ENCODE measurements around the gene ATG2B. TPM values are rescaled to one million over a fixed set of nuclear protein-coding genes. Genes with fewer than 3 reads are reported as not detected.

The ATG2B gene
- total and polyA plus RNA-seq, 3 donors from 2014 or later, result 42.7 to 74.9 (median 44.8) TPM

DNA sequence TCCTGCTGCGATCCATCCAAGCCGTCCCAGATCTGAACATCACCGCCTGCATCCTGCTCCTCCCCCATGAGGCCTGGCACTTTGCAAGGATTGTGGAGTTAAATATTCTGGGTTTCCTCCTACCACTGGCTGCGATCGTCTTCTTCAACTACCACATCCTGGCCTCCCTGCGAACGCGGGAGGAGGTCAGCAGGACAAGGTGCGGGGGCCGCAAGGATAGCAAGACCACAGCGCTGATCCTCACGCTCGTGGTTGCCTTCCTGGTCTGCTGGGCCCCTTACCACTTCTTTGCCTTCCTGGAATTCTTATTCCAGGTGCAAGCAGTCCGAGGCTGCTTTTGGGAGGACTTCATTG lies 99.0 kb downstream of the ATG2B start:
- Histone ChIP-seq H3K4me3 (no peak overlapping the region), H3K9me3 (no peaks in the 10 kb centered on the region), H3K27ac (no peak overlapping the region), H3K36me3 (ENCODE audit: low read depth, missing control alignments) (no peaks in the 10 kb centered on the region), H3K4me1 (no peaks in the 10 kb centered on the region), H3K27me3 (no peaks in the 10 kb centered on the region)
- no peak for DNase-seq
- intact Hi-C loops (cut with DNase I; ENCODE audit: low total_unique reads), result no loop called here
- WGBS, 2 donors, result 80 to 89% methylated on average over 14 of the region's 14 CpGs
- no peak for TF ChIP-seq POLR2A (IDR thresholded peaks at IDR 0.05)
- TF ChIP-seq, protein P1, sequence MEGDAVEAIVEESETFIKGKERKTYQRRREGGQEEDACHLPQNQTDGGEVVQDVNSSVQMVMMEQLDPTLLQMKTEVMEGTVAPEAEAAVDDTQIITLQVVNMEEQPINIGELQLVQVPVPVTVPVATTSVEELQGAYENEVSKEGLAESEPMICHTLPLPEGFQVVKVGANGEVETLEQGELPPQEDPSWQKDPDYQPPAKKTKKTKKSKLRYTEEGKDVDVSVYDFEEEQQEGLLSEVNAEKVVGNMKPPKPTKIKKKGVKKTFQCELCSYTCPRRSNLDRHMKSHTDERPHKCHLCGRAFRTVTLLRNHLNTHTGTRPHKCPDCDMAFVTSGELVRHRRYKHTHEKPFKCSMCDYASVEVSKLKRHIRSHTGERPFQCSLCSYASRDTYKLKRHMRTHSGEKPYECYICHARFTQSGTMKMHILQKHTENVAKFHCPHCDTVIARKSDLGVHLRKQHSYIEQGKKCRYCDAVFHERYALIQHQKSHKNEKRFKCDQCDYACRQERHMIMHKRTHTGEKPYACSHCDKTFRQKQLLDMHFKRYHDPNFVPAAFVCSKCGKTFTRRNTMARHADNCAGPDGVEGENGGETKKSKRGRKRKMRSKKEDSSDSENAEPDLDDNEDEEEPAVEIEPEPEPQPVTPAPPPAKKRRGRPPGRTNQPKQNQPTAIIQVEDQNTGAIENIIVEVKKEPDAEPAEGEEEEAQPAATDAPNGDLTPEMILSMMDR (IDR thresholded peaks at IDR 0.05), result no peak

DNA sequence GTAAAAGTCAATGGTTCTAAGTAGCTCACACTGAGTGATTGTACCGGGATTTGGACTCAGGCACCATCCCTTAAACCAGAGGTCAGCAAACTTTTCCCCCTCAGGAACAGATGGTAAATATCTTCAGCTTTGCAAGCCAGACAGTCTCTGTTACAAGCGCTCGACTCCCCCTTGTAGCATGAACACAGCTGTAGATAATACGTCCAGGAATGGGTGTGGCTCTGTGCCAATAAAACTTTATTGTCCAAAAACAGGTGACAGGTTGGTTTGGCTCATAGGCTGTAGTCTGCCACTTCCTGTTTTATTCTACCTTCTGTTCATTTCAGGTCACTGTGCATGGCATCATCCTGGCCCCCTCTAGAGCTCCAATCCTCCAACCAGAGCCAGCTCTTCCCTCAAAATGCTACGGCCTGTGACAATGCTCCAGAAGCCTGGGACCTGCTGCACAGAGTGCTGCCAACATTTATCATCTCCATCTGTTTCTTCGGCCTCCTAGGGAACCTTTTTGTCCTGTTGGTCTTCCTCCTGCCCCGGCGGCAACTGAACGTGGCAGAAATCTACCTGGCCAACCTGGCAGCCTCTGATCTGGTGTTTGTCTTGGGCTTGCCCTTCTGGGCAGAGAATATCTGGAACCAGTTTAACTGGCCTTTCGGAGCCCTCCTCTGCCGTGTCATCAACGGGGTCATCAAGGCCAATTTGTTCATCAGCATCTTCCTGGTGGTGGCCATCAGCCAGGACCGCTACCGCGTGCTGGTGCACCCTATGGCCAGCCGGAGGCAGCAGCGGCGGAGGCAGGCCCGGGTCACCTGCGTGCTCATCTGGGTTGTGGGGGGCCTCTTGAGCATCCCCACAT lies 99.6 kb downstream of the ATG2B start:
- no peaks in the 10 kb centered on the region for H3K4me1 ChIP-seq
- TF ChIP-seq, protein P1 (IDR thresholded peaks at IDR 0.05), result no peak
- TF ChIP-seq POLR2A (IDR thresholded peaks at IDR 0.05), result no peak
- intact Hi-C loops (cut with DNase I; ENCODE audit: low total_unique reads), result no loop called here
- no peaks in the 10 kb centered on the region for H3K9me3 ChIP-seq
- no peaks in the 10 kb centered on the region for H3K36me3 ChIP-seq (ENCODE audit: low read depth, missing control alignments)
- H3K27ac ChIP-seq, result no peak overlapping the region
- H3K27me3 ChIP-seq, result no peaks in the 10 kb centered on the region
- no peak overlapping the region for H3K4me3 ChIP-seq
- no peak for DNase-seq
- WGBS, 2 donors, result 84 to 88% methylated on average over 16 to 20 of the region's 20 CpGs

DNA sequence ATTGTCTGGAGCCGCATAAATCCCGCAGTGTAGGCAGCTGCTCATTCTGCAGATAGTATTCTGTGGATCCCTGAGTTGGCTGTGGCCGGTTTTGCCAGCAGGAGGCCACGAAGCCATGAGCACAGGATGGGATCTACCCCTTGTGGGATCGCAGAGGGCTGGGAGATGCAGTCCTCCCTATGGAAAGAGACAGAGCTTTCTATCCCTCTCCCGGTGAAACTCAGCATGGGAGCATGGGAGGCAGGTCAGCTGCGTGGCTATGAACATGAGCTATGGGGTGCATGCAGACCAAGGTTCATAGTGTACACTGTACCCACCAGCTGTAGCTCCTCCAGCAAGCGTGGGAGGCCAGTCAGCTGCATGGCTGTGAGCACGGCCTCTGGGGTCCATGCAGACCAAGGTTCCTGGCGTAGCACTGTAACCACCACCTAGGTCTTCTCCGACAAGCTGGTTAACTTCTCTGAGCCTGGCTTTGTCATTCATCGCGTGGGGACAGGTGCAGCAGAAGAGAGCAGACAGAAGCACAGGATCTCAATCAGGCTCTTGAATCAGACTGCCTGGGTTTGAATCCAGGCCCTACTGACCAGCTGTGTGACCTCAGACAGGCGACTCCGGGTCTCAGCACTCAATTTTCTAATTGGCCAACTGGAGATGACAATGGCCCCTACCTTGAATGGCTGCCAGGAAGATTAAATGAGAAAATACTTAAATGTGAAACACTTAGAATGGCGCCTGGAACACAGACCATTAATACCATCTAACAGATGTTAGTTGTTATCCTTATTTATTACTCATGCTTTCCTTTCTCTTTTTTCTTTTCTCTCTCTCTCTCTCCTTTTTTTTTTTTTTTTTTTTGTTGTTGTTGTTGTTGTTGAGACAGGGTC lies 101.1 kb downstream of the ATG2B start:
- 71 to 85% methylated on average over 12 to 16 of the region's 16 CpGs for WGBS, 2 donors
- no peaks in the 10 kb centered on the region for H3K27me3 ChIP-seq
- H3K4me1 ChIP-seq, result no peaks in the 10 kb centered on the region
- H3K4me3 ChIP-seq, result no peak overlapping the region
- H3K36me3 ChIP-seq (ENCODE audit: low read depth, missing control alignments), result no peaks in the 10 kb centered on the region
- DNase-seq, result no peak
- TF ChIP-seq, protein P1 (IDR thresholded peaks at IDR 0.05), result no peak
- no peak for TF ChIP-seq POLR2A (IDR thresholded peaks at IDR 0.05)
- intact Hi-C loops (cut with DNase I; ENCODE audit: low total_unique reads), result no loop called here
- no peak overlapping the region for H3K27ac ChIP-seq
- no peaks in the 10 kb centered on the region for H3K9me3 ChIP-seq

DNA sequence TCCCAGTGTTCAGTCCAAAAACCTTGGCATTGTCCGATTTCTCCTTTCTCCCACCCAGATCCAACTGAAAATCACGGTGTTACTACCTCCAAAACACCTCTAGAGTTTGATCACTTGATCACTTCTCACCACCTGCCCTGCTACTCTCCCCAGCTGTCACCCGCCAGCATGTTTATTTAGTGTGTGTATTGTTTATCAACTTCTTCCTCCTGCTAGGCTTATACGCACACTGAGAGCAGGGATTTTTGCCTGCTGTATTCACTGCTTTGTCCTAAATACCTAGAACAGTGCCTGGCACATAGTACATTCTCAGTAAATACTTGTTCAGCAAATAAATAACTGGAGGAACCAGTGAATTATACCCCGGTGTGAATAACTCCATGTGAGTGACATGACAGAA lies 102.1 kb downstream of the ATG2B start:
- Histone ChIP-seq H3K9me3 (no peaks in the 10 kb centered on the region), H3K4me1 (no peaks in the 10 kb centered on the region), H3K36me3 (ENCODE audit: low read depth, missing control alignments) (no peaks in the 10 kb centered on the region), H3K27ac (no peak overlapping the region), H3K27me3 (no peaks in the 10 kb centered on the region), H3K4me3 (no peak overlapping the region)
- intact Hi-C loops (cut with DNase I; ENCODE audit: low total_unique reads), result no loop called here
- no peak for TF ChIP-seq POLR2A (IDR thresholded peaks at IDR 0.05)
- TF ChIP-seq, protein P1 (IDR thresholded peaks at IDR 0.05), result no peak
- WGBS, 2 donors, result 84 to 91% methylated on average over 5 of the region's 5 CpGs
- no peak for DNase-seq
